ENCODE results near the gene DNAJB1. TPM values are rescaled to one million over a fixed set of nuclear protein-coding genes. Genes with fewer than 3 reads are reported as not detected.

Gene DNAJB1
- total RNA-seq, 1 donor: 95.2 TPM

- TF ChIP-seq CTCF (IDR thresholded peaks at IDR 0.05; ENCODE audit: insufficient read depth, low read length): no peak
- peak overlapping the region; percentile 98 for H3K4me3 ChIP-seq (ENCODE audit: low read depth, low read length)
- DNase-seq (ENCODE audit: low read depth): no peak
Observed at GRCh38 chr19:14530005-14530348, 11.8 kb upstream of the DNAJB1 start.

GRCh38 chr19:14529254-14530004 lies 11.2 kb upstream of the DNAJB1 start, which contains the start of gene TECR:
TSS of gene TECR (plus strand) at chr19:14529594. CDS start at chr19:14529697, 103 bp downstream.
- no peak for TF ChIP-seq CTCF (IDR thresholded peaks at IDR 0.05; ENCODE audit: insufficient read depth, low read length)
- DNase-seq (ENCODE audit: low read depth): peak; percentile 100
- peak within 1 kb of the TSS; percentile 98 for H3K4me3 ChIP-seq (ENCODE audit: low read depth, low read length)

GRCh38 chr19:14528419-14529253 lies 10.4 kb upstream of the DNAJB1 start:
- TF ChIP-seq CTCF (IDR thresholded peaks at IDR 0.05; ENCODE audit: insufficient read depth, low read length): no peak
- DNase-seq (ENCODE audit: low read depth): no peak

GRCh38 chr19:14526423-14526822 lies 8.2 kb upstream of the DNAJB1 start:
- DNase-seq (ENCODE audit: low read depth): no peak
- H3K4me3 ChIP-seq (ENCODE audit: low read depth, low read length): no peak overlapping the region
- TF ChIP-seq CTCF (IDR thresholded peaks at IDR 0.05; ENCODE audit: insufficient read depth, low read length): no peak

More at GRCh38 chr19:14528419-14529253, 10.4 kb upstream of the DNAJB1 start:
- H3K4me3 ChIP-seq (ENCODE audit: low read depth, low read length): peak overlapping the region; percentile 79

GRCh38 chr19:14525729-14526128 lies 7.5 kb upstream of the DNAJB1 start:
- DNase-seq (ENCODE audit: low read depth): no peak
- no peak overlapping the region for H3K4me3 ChIP-seq (ENCODE audit: low read depth, low read length)
- no peak for TF ChIP-seq CTCF (IDR thresholded peaks at IDR 0.05; ENCODE audit: insufficient read depth, low read length)

- H3K4me3 ChIP-seq (ENCODE audit: low read depth, low read length): no peak overlapping the region
- TF ChIP-seq CTCF (IDR thresholded peaks at IDR 0.05; ENCODE audit: insufficient read depth, low read length): no peak
- no peak for DNase-seq (ENCODE audit: low read depth)
Observed at GRCh38 chr19:14520543-14520942, 2.3 kb upstream of the DNAJB1 start.
